Measurements from ENCODE around the gene DDX3X. TPM values are rescaled to one million over a fixed set of nuclear protein-coding genes. Genes with fewer than 3 reads are reported as not detected.

The DDX3X gene
- total and polyA plus RNA-seq, 2 of the 13 experiments (the other 11 are each of a cell fraction or from before 2014, with no cell fraction given): 53.5 to 239 TPM

DNA sequence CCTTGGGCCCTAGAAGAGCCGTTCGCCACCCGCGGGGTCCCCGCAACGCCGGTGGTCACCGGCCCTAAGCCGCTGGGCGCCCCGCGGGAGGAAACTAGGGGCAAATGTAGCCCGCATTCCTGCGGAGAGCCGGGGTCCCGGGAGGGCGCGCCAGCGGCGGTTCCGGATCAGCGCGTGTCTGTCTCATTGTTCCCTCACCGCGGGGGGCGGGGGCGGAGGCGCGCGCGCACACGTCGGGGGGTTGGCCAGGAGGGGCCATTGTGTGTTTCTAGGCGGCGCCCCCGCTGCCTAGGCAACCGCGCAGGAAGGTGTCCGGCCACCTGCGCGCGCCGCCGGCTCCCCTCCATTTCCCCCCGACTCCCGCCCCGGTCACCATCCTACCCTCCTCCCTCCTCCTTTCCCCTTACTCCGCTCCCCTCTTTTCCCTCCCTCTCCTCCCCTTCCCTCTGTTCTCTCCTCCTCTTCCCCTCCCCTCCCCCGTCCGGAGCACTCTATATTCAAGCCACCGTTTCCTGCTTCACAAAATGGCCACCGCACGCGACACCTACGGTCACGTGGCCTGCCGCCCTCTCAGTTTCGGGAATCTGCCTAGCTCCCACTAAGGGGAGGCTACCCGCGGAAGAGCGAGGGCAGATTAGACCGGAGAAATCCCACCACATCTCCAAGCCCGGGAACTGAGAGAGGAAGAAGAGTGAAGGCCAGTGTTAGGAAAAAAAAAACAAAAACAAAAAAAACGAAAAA is 789 bp upstream of the DDX3X start (continued):
- peak; percentile 57 for TF ChIP-seq ZFX (CRISPR knock-in tag; IDR thresholded peaks at IDR 0.05; ENCODE audit: low read depth)
- no peak for TF ChIP-seq SUZ12 (IDR thresholded peaks at IDR 0.05; ENCODE audit: low read depth, low read length)
- TF ChIP-seq, protein P1, sequence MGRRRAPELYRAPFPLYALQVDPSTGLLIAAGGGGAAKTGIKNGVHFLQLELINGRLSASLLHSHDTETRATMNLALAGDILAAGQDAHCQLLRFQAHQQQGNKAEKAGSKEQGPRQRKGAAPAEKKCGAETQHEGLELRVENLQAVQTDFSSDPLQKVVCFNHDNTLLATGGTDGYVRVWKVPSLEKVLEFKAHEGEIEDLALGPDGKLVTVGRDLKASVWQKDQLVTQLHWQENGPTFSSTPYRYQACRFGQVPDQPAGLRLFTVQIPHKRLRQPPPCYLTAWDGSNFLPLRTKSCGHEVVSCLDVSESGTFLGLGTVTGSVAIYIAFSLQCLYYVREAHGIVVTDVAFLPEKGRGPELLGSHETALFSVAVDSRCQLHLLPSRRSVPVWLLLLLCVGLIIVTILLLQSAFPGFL (CRISPR knock-in tag; IDR thresholded peaks at IDR 0.05): no peak
- TF ChIP-seq SP5 (CRISPR knock-in tag; IDR thresholded peaks at IDR 0.05; ENCODE audit: borderline replicate concordance, low read depth): 0 out of 2 replicates have a peak, but pooled peaks have one; percentile 20
- TF ChIP-seq ZNF83 (CRISPR knock-in tag; IDR thresholded peaks at IDR 0.05; ENCODE audit: borderline replicate concordance): no peak
- no peak for TF ChIP-seq RARG (CRISPR knock-in tag; IDR thresholded peaks at IDR 0.05; ENCODE audit: low read depth)
- TF ChIP-seq ARHGAP35 (CRISPR knock-in tag; IDR thresholded peaks at IDR 0.05; ENCODE audit: borderline replicate concordance): no peak
- peak; percentile 46; the same call in 1 of the 2 replicates for TF ChIP-seq CCDC6 (CRISPR knock-in tag; IDR thresholded peaks at IDR 0.05)
- no peak for TF ChIP-seq SOX6 (IDR thresholded peaks at IDR 0.05)
- peak; percentile 88 for TF ChIP-seq SOX6 (CRISPR knock-in tag; IDR thresholded peaks at IDR 0.05)
- TF ChIP-seq FOXK2 (IDR thresholded peaks at IDR 0.05): no peak
- TF ChIP-seq, protein P2, sequence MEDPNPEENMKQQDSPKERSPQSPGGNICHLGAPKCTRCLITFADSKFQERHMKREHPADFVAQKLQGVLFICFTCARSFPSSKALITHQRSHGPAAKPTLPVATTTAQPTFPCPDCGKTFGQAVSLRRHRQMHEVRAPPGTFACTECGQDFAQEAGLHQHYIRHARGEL (CRISPR knock-in tag; IDR thresholded peaks at IDR 0.05): no peak
- TF ChIP-seq, protein P3, sequence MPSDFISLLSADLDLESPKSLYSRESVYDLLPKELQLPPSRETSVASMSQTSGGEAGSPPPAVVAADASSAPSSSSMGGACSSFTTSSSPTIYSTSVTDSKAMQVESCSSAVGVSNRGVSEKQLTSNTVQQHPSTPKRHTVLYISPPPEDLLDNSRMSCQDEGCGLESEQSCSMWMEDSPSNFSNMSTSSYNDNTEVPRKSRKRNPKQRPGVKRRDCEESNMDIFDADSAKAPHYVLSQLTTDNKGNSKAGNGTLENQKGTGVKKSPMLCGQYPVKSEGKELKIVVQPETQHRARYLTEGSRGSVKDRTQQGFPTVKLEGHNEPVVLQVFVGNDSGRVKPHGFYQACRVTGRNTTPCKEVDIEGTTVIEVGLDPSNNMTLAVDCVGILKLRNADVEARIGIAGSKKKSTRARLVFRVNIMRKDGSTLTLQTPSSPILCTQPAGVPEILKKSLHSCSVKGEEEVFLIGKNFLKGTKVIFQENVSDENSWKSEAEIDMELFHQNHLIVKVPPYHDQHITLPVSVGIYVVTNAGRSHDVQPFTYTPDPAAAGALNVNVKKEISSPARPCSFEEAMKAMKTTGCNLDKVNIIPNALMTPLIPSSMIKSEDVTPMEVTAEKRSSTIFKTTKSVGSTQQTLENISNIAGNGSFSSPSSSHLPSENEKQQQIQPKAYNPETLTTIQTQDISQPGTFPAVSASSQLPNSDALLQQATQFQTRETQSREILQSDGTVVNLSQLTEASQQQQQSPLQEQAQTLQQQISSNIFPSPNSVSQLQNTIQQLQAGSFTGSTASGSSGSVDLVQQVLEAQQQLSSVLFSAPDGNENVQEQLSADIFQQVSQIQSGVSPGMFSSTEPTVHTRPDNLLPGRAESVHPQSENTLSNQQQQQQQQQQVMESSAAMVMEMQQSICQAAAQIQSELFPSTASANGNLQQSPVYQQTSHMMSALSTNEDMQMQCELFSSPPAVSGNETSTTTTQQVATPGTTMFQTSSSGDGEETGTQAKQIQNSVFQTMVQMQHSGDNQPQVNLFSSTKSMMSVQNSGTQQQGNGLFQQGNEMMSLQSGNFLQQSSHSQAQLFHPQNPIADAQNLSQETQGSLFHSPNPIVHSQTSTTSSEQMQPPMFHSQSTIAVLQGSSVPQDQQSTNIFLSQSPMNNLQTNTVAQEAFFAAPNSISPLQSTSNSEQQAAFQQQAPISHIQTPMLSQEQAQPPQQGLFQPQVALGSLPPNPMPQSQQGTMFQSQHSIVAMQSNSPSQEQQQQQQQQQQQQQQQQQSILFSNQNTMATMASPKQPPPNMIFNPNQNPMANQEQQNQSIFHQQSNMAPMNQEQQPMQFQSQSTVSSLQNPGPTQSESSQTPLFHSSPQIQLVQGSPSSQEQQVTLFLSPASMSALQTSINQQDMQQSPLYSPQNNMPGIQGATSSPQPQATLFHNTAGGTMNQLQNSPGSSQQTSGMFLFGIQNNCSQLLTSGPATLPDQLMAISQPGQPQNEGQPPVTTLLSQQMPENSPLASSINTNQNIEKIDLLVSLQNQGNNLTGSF (CRISPR knock-in tag; IDR thresholded peaks at IDR 0.05): no peak
- TF ChIP-seq SYNCRIP (IDR thresholded peaks at IDR 0.05; ENCODE audit: insufficient read depth, low read depth, low read length): no peak
- TF ChIP-seq ZNF33B (CRISPR knock-in tag; IDR thresholded peaks at IDR 0.05): no peak
- TF ChIP-seq PRMT3 (CRISPR knock-in tag; IDR thresholded peaks at IDR 0.05; ENCODE audit: borderline replicate concordance, low read depth): no peak
- TF ChIP-seq, protein P4, sequence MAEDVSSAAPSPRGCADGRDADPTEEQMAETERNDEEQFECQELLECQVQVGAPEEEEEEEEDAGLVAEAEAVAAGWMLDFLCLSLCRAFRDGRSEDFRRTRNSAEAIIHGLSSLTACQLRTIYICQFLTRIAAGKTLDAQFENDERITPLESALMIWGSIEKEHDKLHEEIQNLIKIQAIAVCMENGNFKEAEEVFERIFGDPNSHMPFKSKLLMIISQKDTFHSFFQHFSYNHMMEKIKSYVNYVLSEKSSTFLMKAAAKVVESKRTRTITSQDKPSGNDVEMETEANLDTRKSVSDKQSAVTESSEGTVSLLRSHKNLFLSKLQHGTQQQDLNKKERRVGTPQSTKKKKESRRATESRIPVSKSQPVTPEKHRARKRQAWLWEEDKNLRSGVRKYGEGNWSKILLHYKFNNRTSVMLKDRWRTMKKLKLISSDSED (CRISPR knock-in tag; IDR thresholded peaks at IDR 0.05): no peak
- peak; percentile 74; the same call in 1 of the 2 replicates for TF ChIP-seq RNF2 (conservative IDR thresholded peaks at IDR 0.05; ENCODE audit: low read depth)
- TF ChIP-seq SSRP1 (CRISPR knock-in tag; IDR thresholded peaks at IDR 0.05): no peak
- no peak for TF ChIP-seq MED1 (CRISPR knock-in tag; IDR thresholded peaks at IDR 0.05)
- no peak for TF ChIP-seq ZNF180 (CRISPR knock-in tag; IDR thresholded peaks at IDR 0.05; ENCODE audit: borderline replicate concordance, low read depth)
- peak; percentile 51; the same call in 1 of the 2 replicates for TF ChIP-seq YEATS2 (CRISPR knock-in tag; IDR thresholded peaks at IDR 0.05; ENCODE audit: borderline replicate concordance)
- no peak for TF ChIP-seq ZNF24 (IDR thresholded peaks at IDR 0.05)
- TF ChIP-seq ZNF556 (CRISPR knock-in tag; IDR thresholded peaks at IDR 0.05; ENCODE audit: borderline replicate concordance): no peak

Data from HepG2 (cell line).